Stimulated activated CD4-positive, alpha-beta T cell treated with anti-CD3 and anti-CD28 coated beads, Interleukin-2, amount 100 ng/mL, for 4 hours (primary cell): Measurements from ENCODE around the gene LHCGR.
"Not testable (repeated sequence)": the region's sequence is repeated elsewhere in the genome, so short reads cannot be mapped to it uniquely, and the experiment has no call there.

Source experiments
- DNase-seq: peaks from one replicate; pipeline ENCODE4 v3.0.0-alpha.2; 2020; ENCODE audit warnings: low read depth

Gene LHCGR

DNA sequence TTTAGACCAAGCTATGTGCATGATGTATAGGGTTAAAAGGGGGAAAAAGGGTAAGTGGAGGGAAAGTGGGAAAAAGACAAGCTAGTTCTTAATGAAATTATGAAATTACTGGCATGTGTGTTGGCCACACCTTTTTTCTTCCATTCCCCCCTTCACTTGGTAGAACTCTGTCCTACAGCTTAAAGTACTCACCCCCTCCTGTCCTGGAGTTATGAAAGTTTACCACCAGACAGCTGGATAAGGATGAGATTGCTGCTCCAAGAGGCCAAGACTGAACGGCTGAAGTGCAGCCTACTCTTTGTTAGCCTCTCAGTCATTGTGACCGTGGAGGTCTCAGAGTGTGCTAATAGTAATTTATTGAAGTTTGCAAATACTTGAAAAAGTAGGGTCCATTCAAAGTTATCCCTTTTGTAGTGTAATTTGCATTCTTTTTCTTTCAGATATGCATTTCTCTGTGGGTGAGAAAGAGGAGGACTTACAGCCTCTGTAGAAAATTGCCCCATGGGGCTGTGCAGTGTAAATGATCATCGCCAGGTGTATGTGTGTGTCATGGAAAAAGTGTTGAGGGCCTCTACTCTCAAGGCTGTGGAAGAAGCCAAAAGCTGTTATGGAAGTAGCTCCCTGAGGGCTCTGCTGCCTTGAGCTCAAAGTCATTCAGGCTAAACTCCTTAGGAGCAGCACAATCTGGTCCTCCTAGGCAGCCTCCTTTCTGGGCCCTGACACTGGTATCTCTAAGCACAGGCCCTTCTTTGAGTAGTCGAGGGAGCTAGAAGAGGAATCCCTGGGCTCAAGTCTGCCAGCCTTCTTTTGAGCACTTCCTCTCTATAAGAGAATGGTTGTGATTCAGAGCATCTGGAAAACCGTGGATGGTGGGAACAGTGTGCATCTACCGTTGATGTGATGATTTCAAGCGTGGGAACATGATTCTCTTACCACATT, 46.2 kb downstream of the LHCGR start:
- DNase-seq, result no peak

DNA sequence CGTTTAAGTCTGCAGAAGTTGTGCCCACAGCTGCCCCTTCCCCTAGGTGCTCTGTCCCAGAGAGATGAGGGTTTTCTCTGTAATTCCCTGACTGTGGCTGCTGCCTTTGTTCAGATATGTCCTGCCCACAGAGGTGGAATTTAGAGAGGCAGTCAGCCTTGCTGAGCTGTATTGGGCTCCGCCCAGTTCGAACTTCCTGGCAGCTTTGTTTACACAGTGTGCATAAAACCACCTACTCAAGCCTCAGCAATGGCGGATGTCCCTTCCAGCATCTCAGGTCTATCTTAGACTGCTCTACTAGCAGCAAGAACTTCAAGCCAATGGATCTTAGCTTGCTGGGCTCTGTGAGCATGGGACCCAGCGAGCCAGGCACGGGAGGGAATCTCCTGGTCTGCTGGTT, 48.1 kb downstream of the LHCGR start:
- DNase-seq, result no peak

DNA sequence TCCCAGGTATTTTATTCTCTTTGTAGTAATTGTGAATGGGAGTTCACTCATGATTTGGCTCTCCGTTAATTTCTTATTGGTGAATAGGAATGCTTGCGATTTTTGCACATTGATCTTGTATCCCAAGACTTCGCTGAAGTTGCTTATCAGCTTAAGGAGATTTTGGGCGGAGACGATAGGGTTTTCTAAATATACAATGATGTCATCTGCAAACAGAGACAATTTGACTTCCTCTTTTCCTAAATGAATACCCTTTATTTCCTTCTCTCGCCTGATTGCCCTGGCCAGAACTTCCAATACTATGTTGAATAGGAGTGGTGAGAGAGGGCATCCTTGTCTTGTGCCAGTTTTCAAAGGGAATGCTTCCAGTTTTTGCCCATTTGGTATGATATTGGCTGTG, 51.9 kb downstream of the LHCGR start:
- DNase-seq, result not testable (repeated sequence)

DNA sequence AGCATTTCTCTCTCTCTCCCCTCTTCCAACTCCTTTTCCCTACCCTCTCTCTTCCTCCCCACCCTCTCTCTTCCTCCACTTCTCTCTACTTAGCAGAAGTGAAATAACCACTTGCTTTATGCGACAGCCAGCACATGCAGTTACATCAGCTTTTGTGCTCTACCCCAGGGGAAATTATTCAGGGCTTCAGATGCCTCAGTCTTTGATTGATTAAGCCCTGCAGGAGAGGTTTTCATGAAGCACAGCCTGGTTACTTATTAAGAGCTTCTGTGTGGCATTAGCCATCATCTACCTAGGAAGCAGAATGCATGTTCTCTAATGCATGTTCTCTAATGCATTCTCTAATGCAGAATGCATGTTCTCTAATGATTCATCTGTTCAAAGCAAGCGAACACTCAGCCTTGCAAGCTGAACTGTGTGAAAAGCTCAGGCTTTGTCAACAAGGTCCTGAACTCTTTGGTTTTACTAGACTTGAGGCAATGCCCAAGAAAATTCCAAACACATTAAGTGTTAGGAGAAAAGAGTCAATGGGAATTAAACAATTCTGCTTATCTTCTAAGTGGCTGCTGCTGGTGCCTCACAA, 56.1 kb downstream of the LHCGR start:
- no peak for DNase-seq

DNA sequence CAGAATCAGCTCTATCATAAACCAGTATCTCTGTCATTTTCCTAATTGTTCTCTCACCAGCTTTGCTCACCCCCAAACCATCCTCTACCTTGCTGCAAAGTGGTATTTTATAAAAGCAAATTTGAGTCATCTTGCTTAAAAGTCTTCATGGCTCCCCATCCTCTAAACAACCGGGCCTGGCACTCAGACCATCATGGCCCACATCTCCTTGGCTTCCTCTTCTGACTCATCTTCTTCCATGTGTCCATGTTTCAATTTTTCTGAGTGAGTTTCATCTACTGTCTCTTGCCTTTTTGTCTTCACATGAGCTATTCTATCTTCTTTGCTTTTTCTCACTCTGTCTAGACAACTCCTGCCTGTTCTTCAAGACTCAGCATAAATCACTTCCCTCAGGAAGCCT, 58.6 kb downstream of the LHCGR start:
- no peak for DNase-seq

DNA sequence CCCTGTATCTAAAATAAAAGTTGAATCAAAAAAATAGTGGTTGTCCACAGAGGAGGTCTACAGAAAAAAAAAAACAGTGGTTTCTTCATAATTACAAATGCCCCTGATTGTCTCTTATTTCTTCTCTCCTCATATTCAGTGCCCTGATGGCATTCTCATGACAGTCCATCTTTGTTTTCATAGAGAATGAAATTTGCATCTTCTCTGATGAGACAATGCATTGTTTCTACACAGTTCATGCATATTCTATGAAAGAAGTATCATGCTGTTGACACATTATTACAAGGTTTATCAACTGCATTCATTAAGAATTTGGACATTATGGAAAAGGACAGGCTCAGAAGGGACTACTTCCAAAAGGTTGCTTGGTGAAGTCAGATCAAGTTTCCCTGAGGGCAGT, 59.5 kb downstream of the LHCGR start:
- no peak for DNase-seq

DNA sequence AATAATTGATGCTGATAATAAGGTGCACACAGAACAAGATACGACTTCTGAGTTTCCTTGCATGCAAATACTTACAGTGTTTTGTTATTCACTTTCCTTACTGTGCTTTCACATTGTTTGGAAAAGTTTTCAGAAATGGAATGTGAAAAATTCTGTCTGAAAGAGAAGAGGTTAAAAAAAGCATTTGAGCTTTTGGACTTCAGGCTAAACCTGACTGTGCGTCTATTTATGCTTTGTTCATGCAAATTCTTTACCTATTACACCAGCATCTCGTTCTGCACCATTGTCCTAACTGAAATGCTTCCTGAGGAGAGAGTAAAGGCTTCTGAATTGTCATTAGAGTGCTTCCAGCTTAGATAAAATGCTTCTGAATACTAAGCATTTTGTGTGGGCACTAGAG, 61.4 kb downstream of the LHCGR start:
- DNase-seq, result no peak

DNA sequence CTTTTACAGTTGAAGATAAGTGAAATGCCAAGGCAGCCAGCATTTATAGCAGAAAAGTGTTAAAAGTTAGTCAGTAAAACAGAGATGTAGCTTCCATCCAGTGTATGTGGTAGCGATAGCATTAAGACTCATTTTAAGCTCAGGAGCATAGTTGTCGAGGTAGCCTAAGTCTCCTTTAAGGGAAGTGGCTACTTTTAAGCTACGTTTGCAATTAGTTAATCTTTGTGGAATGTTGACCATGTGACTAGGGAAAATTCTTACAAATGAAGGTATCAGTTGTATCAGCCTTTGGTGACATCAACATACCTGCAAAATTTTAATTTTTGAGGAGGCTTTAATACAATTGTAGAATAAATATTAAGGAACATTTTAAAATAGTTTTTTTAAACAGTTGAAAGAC, 61.9 kb downstream of the LHCGR start:
- DNase-seq, result no peak

DNA sequence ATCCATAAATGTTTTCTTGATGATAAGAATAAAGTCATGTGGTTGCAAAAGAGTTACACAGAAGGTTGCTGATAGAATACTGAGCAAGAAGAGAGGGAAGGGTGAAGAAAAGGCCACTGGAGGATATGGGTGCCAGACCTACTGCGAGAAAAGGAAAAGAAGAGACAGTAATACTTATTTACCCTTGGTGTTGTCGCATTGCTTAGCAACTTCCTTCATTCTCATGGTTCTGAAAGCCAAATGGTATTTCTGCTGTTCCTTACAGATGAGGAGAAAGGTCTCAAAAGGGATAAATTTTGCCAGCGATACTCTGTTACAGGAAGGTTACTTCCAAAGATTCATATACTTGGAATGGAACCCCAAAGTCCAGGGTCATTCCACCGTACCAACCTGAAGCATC, 62.5 kb downstream of the LHCGR start:
- DNase-seq, result no peak

DNA sequence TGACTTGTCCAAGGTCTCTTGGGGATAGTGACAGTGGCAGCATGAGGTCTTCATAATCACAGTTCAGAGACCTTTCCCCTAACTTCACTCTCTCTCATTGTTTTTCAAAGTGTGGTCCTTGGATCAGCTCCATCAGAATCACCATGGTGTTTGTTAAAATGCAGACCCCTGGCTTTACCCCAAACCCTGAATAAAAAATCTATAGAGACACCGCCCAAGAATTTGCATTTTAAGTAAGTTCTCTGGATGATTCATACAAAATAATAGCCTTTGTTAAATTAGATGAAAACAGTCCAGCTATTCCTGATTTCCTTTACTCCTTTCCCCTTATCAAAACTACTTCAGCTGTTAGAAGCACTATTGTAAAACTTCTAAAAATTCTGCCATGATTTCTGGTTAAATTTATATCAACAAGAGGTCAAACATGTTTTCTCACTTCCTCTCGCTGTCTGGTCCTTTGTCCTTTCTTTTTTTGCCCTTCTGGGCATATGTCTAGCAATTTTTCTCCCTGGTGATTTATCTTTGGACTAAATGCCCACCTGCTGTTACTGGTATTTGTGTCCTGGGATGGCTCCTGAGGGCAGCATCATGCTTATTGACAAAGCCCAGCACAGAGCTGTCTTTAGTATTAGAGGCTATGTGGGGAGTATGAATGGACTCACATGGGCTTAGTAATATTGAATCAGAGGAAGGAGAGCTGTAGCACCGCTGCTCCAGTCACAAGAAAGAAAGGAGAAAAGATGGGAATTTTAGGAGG, 63.4 kb downstream of the LHCGR start:
- no peak for DNase-seq

DNA sequence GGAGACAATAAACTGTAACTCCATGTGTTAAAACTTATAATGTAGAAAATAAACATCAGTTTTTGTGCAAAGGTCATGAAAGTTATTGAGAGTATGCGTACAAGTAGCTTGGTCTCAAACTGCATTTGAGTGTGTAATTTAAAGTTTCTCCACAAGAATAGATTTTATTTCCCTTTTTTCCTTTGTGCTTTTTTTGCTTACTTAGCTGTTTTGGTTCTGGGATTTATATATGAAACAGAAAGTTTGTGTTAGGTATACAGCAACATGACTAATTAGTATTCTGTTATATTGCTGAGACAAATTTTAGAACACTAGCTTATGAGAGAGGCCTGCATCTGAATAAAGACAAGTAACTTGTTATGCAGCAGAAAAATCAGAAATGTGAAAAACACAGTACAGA, 70.4 kb downstream of the LHCGR start:
- DNase-seq, result no peak

DNA sequence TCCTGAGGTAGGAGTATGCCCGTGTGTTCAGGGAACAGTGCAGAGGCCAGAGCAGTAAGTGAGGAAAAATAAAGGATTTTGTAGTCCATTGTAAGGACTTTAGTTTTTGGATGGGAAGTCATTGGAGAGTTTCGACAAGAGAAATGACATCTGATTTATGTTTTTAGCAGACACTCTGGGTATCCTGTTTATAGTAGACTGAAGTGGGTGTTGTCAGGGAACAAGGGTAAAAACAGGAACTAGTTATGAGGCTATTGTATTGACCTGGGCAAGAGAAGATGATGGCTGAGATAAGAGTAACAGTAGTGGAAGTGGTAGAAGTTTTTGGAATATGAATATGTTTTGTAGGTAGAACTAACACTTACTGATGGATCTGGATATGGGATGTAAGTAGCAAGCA, 78.1 kb downstream of the LHCGR start:
- DNase-seq, result no peak

DNA sequence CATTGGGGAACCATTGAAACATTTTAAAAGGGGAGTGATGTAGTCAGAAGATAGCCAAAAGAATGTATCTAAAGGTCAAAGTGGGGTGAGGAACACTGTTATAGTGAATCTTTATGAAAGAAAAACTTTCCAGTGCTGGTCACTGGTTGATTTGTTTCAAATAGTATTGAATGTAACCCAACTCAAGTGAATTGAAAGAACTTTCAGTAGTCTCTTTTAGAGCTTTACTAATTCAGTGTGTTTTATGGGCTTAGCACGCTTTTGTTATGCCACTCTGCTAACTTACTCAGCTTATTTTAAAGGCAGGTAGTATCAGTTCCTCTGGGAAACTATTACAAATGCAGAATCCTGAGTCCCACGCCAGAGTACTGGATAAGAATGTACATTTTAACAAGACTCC, 80.6 kb downstream of the LHCGR start:
- no peak for DNase-seq

DNA sequence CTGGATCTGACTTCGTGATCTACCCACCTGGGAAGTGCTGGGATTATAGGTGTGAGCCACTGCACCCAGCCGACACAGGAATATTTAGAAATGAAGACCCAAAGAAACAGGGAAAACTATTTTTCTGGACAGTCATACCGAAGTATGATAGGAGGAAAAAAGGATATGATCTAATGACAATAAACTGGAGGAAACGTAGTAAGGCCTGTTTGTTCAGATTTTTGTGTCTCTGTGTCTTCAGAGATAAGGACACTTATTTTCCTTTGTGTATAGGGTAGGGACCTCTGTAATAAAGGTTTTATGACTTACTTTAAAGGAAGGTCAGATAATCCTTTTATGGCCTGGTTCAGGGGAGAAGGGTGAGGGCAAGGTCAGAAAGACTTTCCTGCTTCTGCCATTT, 81.9 kb downstream of the LHCGR start:
- no peak for DNase-seq

DNA sequence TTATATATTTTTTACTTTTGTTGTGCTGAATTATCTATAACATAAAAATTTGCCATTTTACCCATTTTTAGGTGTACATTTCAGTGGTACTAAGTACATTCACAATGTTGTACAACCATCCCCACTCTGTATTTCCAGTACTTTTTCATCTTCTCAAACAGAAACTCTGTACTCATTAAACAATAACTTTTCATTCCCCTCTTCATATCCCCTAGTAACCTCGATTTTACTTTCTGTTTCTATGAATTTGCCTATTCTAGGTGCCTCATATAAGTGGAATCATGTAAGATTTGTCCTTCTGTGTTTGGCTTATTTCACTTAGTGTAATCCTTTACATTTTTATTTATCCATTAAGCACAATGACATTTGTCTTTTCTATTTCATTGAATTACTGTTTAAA, 86.5 kb downstream of the LHCGR start:
- no peak for DNase-seq

DNA sequence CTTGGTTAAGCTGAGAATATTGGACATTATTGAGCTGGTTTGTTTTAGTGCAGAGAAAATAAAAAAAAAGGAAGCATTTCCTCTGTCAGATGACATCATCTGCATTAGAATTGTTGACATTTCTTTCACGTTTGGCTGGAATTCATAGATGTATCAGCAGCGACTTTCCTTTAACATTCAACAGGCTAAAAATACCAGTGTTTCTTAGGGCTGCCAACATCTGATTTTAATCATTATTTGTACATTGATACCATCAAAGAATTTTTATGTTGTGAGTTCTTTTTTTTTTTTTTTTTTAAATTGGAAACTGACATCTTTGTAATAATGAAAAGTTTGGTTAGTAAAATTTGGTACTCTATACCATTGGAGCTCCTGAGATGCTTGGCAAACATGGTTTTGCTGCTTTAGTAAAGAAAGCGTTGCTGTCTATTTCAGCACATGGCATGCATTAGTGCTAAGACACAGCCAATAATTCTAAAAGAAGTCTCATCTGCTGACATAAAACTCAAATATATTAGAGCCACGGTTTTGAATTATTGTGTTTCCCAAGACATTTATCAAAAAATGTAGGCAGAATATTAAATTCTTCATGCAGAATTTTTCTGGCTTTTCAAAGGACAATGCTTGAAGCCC, 104.2 kb downstream of the LHCGR start:
- DNase-seq, result no peak

DNA sequence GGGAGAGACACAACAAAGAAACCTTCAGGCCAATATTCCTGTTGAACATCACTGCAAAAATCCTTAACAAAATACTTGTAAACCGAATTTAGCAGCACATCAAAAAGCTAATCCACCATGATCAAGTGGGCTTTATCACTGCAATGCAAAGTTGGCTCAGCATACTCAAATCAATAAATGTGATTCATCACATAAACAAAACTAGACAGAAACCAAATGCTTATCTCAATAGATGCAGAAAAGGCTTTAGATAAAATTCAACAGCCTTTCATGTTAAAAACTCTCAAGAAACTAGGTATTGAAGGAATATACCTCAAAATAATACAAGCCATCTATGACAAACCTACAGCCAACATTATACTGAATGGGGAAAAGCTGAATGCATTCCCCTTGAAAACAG, 117.3 kb downstream of the LHCGR start:
- no peak for DNase-seq
